ENCODE results near the gene HOXD4.

The HOXD4 gene

GRCh38 chr2:176172895-176173566 is 21.7 kb downstream of the HOXD4 start:
- DNase-seq = no peak

- DNase-seq = no peak
These were observed 22.4 kb downstream of the HOXD4 start for GRCh38 chr2:176173567-176174381.

GRCh38 chr2:176174382-176174823 is 23.1 kb downstream of the HOXD4 start:
- peak; percentile 45 for DNase-seq

DNA sequence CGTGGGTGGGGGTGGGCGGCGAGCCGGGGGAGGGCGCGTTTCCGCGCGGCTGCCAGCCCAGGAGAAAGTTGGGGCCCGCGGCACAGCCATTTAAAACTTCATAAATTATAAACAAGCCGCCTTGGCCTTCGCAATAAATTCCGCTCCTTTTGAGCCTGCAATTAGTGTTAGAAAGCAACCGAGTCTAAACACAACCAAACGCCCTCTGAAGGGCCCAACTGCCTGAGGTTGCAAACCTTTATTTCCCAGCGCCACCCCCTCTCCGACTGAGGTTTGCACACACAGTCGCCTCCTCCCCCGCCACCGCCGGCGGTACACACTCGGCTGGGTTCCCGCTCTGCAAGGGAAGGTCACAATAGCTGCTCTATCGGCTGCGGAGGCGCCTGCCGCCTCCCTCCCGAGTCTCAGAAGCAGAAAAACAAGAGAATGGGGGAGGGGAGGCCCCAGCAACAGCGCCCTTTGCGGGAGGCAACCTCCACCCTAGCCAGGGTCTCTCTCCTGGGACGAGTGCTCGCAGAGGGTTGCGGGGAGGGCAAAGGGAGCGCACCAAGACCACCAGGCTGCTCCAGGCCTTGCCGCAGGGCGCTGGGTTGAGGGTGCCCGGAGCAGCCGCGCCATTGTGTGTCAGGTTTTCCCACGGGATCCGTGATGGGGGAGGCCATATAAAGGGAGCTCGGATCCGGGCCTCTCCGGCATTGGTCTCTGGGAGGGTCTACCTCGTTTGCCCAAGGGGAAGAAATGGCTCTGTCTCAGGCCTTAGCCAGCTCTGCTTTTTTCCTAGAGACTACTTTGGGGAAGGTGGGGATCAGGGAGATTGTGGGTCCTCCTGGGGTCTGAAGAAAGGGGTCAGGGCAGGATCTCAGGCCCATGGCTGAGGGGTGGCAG is 23.7 kb downstream of the HOXD4 start:
- peak; percentile 28 for DNase-seq

DNA sequence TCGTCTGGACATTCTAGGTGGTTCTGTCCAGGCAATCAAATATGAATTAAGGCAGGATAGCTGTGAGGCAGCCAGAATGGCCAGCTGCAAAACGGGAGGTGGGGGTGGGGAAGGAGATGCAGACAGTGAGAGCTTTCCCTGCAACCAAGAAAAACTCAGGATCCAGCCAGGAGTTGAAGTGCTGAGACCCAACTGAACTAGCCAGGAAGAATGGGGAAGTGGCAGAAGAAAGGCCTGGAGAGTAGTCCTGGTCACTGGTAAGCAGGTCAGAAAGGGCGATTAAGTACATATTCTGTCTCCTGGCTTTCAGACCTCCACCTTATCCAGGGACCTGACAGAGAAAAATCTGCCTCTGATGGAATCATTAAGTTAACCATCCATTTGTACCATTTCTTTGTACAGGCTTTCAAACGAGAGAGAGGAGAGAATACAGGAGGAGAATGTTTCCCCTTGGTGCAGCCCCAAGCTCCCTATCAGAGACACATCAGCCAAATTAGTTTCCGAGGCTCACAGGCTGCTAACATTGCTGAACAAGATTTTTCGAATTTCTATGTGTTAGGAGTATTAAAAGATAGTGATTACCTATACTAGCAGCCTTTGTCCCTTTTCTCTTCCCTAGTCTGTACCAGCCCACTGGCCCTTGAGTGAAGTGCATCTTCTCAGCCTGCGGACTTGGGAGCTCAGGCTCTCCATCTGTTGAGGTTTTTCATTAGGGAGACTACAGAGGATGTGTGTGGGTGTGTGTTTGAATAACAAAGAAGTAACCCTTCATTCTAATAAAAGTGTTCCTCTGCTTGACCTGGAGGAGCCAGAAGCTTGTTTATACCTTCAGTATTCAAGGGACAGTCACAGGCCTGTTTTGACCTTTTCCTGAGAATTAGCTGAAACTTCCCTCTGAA is 24.6 kb downstream of the HOXD4 start:
- no peak for DNase-seq

- peak; percentile 12 for DNase-seq
These were observed 26.3 kb downstream of the HOXD4 start for GRCh38 chr2:176177580-176178037.

DNA sequence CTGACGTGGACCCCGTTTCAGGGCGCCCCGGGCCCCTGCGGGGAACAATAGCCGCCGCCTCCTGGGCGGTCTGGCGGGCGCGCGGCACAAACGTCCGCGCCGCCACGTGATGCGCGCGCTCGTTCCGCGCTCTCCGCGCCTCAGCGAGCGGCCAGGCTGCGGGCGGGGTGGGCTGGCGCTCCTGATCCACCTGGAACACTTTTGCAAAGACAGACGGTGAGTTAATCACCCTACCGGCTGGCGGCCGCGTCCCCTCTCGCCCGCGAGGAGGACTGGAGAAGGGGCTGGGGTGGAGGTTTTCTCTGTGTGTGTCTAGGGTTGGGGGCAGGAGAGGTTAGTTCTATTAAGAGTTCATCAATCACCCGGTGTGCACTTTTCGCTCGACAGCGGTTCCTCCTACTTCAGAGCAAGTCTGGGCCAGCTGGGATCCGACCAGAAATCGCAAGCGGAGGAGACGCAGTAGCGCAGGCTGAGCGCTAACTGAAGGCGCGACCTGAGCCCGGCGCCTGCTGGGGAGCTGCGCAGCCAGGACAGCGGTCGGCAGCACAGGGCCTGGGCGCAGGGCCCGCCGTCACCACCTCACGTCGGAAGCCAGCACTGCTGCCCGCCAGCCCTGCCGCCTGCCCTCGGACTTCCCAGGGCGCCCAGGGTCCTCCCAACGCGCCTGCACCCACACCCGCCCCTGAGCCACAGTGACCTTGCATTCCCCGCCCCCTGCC is 26.8 kb downstream of the HOXD4 start:
- DNase-seq = peak; percentile 86

DNA sequence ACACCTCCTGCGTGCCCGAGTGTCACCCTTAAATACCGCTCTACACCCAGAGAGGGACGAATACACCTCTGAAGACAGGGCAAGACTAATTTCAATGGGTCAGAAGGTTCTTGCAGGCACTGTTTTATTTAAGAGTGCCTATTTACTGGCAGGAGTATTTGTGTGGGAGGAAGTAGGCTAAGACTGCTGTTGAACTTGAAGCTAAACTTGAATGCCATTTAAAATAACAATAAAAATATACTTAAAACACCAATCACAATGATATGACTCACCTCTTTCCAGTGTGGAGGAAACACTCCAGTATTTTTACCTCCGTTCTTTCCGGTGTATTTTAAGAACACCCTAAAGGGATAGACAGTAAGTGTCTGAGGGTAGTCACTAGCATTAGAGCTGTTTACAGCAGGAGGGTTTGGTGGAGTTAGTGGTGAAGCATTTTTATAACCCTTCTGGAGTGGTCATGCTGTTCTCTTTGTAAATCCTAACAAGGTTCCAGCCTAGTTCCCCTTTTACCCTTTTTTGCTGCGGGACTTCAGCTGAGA is 27.5 kb downstream of the HOXD4 start:
- DNase-seq = no peak

DNA sequence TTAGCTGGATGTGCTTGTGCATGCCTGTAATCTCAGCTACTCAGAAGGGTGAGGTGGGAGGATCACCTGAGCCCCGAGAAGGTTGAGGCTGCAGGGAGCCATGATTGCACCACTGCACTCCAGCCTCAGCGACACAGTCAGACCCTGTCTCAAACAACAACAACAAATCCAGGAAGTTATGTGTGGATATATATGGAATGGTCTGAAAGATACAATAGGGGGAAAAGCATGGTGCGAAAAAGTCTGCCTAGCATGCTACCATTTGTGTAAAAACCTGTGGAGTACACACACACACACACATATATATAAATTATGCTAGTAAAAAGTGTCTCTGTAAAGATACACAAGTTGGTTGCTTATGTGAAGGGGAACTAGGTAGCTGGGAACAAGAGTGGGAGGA is 30.2 kb downstream of the HOXD4 start:
- no peak for DNase-seq

GRCh38 chr2:176182671-176183070 is 31.3 kb downstream of the HOXD4 start:
- DNase-seq = no peak

- DNase-seq = no peak
These were observed 33.4 kb downstream of the HOXD4 start for GRCh38 chr2:176184749-176185148.

DNA sequence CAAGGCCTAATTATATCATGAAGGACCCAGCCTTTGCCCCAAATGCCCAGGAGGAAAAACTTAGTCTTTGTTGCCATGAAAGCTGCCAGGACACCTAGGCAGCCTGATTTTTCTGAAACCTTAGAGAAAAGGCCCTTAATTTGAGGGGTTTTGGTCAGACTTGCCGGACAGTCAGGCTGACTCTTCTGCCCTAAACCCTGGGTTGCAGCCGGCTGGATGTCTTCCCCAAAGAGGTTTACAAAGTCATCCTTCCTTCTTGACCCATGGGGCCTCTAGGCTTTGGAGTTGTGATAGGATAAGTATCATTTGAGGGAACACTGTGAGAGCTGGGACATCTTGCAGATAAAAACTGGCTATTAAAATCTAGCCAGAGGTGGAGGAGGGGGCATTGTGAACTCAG is 34.7 kb downstream of the HOXD4 start:
- DNase-seq = no peak

GRCh38 chr2:176187200-176187898 is 36.0 kb downstream of the HOXD4 start:
- DNase-seq = peak; percentile 5

DNA sequence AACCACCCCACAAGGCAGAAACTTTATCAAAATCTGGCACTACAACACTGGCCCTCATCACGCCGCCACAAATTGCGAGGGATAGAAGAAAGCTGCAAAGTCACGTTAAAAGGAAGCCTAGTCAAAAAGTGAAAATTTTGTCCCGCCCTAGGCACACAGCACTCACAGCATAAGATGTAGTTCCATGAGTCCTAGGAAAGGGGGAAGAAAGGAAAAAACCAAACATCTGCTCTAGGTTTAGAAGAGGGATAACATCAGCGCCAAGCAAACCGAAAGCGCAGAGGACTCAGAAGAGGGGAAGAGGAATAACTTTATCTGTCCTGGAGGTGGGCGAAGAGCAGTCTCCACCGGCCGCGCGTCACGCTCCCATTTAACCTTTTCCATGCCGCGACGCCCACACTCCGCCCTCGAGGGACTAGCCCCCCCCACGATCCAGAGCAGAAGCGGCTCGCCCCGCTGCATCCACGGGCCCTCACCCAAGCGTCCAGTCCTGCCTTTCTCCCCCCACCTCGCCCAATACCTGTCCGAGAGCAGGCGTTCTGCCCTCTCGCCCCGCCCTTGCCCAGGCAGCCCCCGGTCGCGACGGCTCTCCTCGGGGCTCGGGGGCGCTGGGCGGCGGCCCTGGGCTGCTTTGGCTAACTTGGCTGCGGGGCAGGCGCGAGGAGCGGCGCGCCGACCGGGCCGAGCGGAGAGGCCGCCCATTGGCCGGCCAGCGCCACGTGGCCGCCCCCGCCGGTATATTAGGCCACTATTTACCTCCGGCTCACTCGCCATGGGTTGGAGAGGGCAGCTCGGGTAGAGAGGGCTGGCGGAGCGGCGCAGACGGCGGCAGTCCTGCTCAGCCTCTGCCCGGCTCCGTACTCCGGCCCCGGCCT is 36.8 kb downstream of the HOXD4 start, which contains the start of gene HOXD1:
Gene HOXD1, plus strand, starts transcription at position 770 of the 875 bp plus-strand sequence. CDS start 134 bp downstream, outside the sequence.
- peak; percentile 51 for DNase-seq

DNA sequence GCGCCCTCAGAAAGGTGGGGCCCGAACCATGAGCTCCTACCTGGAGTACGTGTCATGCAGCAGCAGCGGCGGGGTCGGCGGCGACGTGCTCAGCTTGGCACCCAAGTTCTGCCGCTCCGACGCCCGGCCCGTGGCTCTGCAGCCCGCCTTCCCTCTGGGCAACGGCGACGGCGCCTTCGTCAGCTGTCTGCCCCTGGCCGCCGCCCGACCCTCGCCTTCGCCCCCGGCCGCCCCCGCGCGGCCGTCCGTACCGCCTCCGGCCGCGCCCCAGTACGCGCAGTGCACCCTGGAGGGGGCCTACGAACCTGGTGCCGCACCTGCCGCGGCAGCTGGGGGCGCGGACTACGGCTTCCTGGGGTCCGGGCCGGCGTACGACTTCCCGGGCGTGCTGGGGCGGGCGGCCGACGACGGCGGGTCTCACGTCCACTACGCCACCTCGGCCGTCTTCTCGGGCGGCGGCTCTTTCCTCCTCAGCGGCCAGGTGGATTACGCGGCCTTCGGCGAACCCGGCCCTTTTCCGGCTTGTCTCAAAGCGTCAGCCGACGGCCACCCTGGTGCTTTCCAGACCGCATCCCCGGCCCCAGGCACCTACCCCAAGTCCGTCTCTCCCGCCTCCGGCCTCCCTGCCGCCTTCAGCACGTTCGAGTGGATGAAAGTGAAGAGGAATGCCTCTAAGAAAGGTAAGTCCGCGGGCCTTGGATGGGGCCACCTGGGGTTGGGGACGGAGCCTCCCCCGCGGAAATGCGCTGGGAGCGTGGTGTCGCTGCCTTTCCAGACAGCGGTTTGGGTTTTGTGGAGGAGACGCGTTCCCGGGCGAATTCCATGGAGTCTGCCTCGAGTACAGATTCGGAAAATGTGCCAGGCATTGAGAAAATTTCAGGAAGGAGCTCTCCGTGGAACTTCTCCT is 37.7 kb downstream of the HOXD4 start:
- no peak for DNase-seq

DNA sequence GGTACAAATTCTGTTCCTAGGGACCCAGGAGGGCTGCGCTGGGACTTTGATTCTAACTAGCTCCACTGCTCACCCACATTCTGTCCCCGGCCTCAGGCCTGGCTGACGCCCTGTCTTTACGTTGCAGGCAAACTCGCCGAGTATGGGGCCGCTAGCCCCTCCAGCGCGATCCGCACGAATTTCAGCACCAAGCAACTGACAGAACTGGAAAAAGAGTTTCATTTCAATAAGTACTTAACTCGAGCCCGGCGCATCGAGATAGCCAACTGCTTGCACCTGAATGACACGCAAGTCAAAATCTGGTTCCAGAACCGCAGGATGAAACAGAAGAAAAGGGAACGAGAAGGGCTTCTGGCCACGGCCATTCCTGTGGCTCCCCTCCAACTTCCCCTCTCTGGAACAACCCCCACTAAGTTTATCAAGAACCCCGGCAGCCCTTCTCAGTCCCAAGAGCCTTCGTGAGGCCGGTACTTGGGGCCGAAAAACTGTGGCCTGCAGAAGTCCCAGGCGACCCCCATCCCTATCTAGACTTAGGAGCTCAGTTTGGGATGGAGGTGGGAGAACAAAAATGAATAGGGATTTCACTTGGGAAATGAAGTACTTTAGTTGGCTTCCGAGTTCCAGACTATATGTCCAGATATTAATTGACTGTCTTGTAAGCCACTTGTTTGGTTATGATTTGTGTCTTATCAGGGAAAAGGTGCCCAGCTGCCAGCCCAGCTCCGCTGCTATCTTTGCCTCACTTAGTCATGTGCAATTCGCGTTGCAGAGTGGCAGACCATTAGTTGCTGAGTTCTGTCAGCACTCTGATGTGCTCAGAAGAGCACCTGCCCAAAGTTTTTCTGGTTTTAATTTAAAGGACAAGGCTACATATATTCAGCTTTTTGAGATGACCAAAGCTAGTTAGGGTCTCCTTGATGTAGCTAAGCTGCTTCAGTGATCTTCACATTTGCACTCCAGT is 38.6 kb downstream of the HOXD4 start:
- DNase-seq = no peak

DNA sequence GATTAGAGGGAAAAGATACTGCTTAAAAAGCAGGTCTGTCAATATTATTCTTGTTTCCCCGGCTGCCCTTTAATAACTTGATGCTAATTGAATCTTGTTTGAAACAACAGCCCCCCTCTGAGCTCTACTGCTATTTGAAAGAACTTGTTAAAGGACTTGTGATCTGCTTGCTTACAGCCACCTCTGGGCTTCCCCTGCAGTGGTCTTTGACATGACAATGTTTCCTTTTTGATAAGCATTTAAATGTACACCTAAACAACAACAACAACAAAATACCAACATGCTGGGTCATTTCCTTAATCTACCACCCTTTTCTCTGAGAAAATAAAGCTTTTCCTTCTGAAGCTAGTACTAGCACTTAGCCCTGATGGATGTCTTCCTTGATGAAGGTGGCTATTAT is 41.0 kb downstream of the HOXD4 start:
- no peak for DNase-seq

Data from fibroblast of skin of abdomen (primary cell).